Stimulated activated memory B cell treated with anti-CD40 and anti-IgM and Interleukin-4, amounts not matched to agents 10 μg/mL and 1 μg/mL and 100 μg/mL, for 72 hours (primary cell): ENCODE results near the gene MYCBP2.
"Not testable (repeated sequence)": the region's sequence is repeated elsewhere in the genome, so short reads cannot be mapped to it uniquely, and the experiment has no call there.

Source experiments
- ATAC-seq: fragments of 150-1000 bp; cut with Tn5 transposase; 2 replicates; pipeline ENCODE4 v1.10.0; 2021
- H3K27ac Mint-ChIP-seq: one replicate; pipeline ENCODE4 v1.8.0; 2022; ENCODE audit warnings: mild to moderate bottlenecking, mixed read lengths
- H3K27me3 Mint-ChIP-seq: one replicate; pipeline ENCODE4 v1.8.0; 2022; ENCODE audit warnings: mixed read lengths
- H3K36me3 Mint-ChIP-seq: one replicate; pipeline ENCODE4 v1.8.0; 2022; ENCODE audit warnings: mixed read lengths
- H3K4me1 Mint-ChIP-seq: one replicate; pipeline ENCODE4 v1.8.0; 2022; ENCODE audit warnings: mixed read lengths
- H3K4me3 Mint-ChIP-seq: one replicate; pipeline ENCODE4 v1.8.0; 2022; ENCODE audit warnings: mild to moderate bottlenecking, moderate library complexity, mixed read lengths
- H3K9me3 Mint-ChIP-seq: one replicate; pipeline ENCODE4 v1.8.0; 2022; ENCODE audit warnings: mixed read lengths

Gene MYCBP2

DNA sequence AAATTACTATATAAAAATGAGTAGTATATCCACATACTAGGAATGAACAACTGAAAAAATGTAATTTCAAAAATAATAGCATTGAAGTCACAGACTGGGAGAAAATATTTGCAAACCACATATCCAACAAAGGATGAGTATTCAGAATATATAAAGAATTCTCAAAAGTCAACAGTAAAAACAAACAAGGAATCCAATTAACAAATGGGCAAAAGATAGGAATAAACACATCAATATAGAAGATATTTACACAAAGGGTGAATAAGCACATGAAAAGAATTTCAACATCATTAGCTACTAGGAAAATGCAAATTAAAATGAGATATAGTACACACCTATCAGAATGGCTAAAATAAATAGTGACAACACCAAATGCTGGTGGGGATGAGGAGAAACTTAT is 37.0 kb downstream of the MYCBP2 start:
- H3K9me3 Mint-ChIP-seq, result no peaks in the 10 kb centered on the region
- no peaks in the 10 kb centered on the region for H3K27me3 Mint-ChIP-seq
- H3K36me3 Mint-ChIP-seq, result peaks cover 75% of the 10 kb centered on the region
- H3K27ac Mint-ChIP-seq, result peak overlapping the region; percentile 28
- H3K4me3 Mint-ChIP-seq, result no peak overlapping the region
- H3K4me1 Mint-ChIP-seq, result peaks cover 43% of the 10 kb centered on the region
- no peak for ATAC-seq

GRCh38 chr13:77285632-77286031 is 41.3 kb downstream of the MYCBP2 start:
- H3K27ac Mint-ChIP-seq, H3K27me3 Mint-ChIP-seq, H3K9me3 Mint-ChIP-seq, H3K4me3 Mint-ChIP-seq, ATAC-seq: not testable (repeated sequence)
- peaks cover 31% of the 10 kb centered on the region for H3K4me1 Mint-ChIP-seq
- H3K36me3 Mint-ChIP-seq, result peaks cover 62% of the 10 kb centered on the region

GRCh38 chr13:77285098-77285497 is 41.8 kb downstream of the MYCBP2 start:
- no peak overlapping the region for H3K27ac Mint-ChIP-seq
- ATAC-seq, result no peak
- H3K4me3 Mint-ChIP-seq, result no peak overlapping the region
- H3K27me3 Mint-ChIP-seq, result no peaks in the 10 kb centered on the region
- peaks cover 26% of the 10 kb centered on the region for H3K4me1 Mint-ChIP-seq
- H3K9me3 Mint-ChIP-seq, result no peaks in the 10 kb centered on the region
- H3K36me3 Mint-ChIP-seq, result peaks cover 57% of the 10 kb centered on the region

DNA sequence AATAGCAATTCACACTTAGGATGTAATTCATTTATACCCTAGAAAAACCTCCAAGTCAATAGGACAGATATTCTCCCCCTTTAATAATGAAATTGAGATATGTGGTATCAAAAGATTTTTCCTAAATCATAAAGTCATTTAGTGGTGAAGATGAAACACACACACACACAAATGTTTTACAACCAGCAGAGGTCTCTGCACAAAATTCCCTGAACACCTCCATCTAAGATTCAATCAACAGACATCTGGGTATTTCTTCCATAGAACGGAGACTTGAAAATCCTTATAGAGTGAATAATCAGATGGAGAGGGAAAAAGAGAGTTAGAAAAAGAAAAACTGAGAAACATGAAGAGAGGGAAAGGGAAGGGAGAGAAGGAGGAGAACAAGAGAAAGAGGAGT is 52.8 kb downstream of the MYCBP2 start:
- ATAC-seq, result no peak
- Mint-ChIP-seq H3K27ac (peak overlapping the region; percentile 61), H3K4me3 (no peak overlapping the region), H3K9me3 (no peaks in the 10 kb centered on the region), H3K36me3 (peaks cover 53% of the 10 kb centered on the region), H3K27me3 (no peaks in the 10 kb centered on the region), H3K4me1 (peaks cover 32% of the 10 kb centered on the region)

- Mint-ChIP-seq H3K36me3 (peaks cover 43% of the 10 kb centered on the region), H3K27ac (no peak overlapping the region), H3K9me3 (no peaks in the 10 kb centered on the region), H3K27me3 (no peaks in the 10 kb centered on the region), H3K4me1 (peaks cover 2% of the 10 kb centered on the region), H3K4me3 (no peak overlapping the region)
- ATAC-seq, result no peak
Measured at GRCh38 chr13:77269141-77269540, 57.8 kb downstream of the MYCBP2 start.

- no peaks in the 10 kb centered on the region for H3K27me3 Mint-ChIP-seq
- H3K36me3 Mint-ChIP-seq, result peaks cover 34% of the 10 kb centered on the region
- no peak overlapping the region for H3K4me3 Mint-ChIP-seq
- H3K4me1 Mint-ChIP-seq, result no peaks in the 10 kb centered on the region
- ATAC-seq, result no peak
- H3K9me3 Mint-ChIP-seq, result no peaks in the 10 kb centered on the region
- no peak overlapping the region for H3K27ac Mint-ChIP-seq
Measured at GRCh38 chr13:77267362-77267761, 59.5 kb downstream of the MYCBP2 start.

- Mint-ChIP-seq H3K36me3 (peaks cover 21% of the 10 kb centered on the region), H3K27ac (no peak overlapping the region), H3K4me3 (no peak overlapping the region), H3K27me3 (no peaks in the 10 kb centered on the region), H3K4me1 (no peaks in the 10 kb centered on the region), H3K9me3 (no peaks in the 10 kb centered on the region)
- ATAC-seq, result no peak
Measured at GRCh38 chr13:77265336-77265735, 61.6 kb downstream of the MYCBP2 start.

DNA sequence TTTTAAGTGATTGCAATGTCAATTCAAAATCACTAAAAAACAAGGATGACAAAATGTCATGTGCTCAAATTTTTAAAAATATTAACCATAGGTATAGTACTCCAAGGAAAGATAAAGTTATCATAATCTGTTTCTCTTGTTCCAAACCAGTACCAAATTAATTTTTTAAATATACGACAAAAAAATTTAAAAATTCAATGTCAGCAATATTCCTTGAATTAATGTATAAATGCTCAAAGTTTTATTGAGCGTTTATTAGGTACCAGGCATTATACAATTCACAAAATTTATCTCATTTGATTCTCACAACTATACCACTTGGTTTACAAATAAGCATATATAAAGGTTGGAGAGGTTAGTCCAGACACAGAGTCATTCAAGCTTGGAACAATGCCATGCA is 64.7 kb downstream of the MYCBP2 start:
- Mint-ChIP-seq H3K27me3 (no peaks in the 10 kb centered on the region), H3K36me3 (peaks cover 28% of the 10 kb centered on the region), H3K9me3 (no peaks in the 10 kb centered on the region), H3K27ac (no peak overlapping the region), H3K4me3 (no peak overlapping the region), H3K4me1 (no peaks in the 10 kb centered on the region)
- ATAC-seq, result no peak

GRCh38 chr13:77250975-77251374 is 75.9 kb downstream of the MYCBP2 start:
- Mint-ChIP-seq H3K4me1 (peaks cover 25% of the 10 kb centered on the region), H3K36me3 (peaks cover 65% of the 10 kb centered on the region), H3K27ac (peak overlapping the region; percentile 5), H3K4me3 (no peak overlapping the region), H3K9me3 (no peaks in the 10 kb centered on the region), H3K27me3 (no peaks in the 10 kb centered on the region)
- ATAC-seq, result no peak

- not testable (repeated sequence) for H3K27ac Mint-ChIP-seq, H3K9me3 Mint-ChIP-seq, H3K4me3 Mint-ChIP-seq, ATAC-seq, H3K27me3 Mint-ChIP-seq
- peaks cover 61% of the 10 kb centered on the region for H3K36me3 Mint-ChIP-seq
- peaks cover 19% of the 10 kb centered on the region for H3K4me1 Mint-ChIP-seq
Measured at GRCh38 chr13:77245224-77245623, 81.7 kb downstream of the MYCBP2 start.

- Mint-ChIP-seq H3K27me3 (no peaks in the 10 kb centered on the region), H3K4me3 (no peak overlapping the region), H3K9me3 (no peaks in the 10 kb centered on the region), H3K4me1 (no peaks in the 10 kb centered on the region), H3K36me3 (peaks cover 25% of the 10 kb centered on the region), H3K27ac (no peak overlapping the region)
- no peak for ATAC-seq
Measured at GRCh38 chr13:77239312-77239711, 87.6 kb downstream of the MYCBP2 start.

DNA sequence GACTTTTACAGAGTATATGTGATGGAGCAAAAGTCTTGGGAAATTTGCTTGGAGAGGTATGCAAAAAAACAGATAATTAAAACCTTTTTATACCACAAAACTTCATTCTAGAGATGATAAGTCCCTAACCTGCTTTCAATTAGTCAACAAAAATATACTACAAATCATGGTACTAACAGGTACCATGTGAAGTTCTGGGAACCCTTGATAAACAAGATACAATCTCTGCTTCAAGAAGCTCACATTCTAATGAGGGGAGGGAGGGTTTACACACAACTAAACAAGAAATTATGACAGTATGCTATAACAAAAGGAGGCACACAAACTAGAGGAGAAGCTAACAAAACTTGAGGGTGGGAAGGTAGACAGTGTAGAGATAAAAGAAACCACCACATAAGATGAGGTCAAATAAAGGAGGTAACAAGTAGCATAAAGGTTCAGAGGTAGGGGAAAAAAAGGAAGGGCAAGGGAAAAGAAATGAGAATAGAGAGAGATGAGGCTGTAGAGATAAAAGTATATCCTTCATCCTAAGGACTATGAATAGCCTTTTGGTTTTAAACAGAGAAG is 91.4 kb downstream of the MYCBP2 start:
- Mint-ChIP-seq H3K27ac (no peak overlapping the region), H3K36me3 (peaks cover 22% of the 10 kb centered on the region), H3K4me3 (no peak overlapping the region), H3K4me1 (peaks cover 4% of the 10 kb centered on the region), H3K27me3 (no peaks in the 10 kb centered on the region), H3K9me3 (no peaks in the 10 kb centered on the region)
- no peak for ATAC-seq

DNA sequence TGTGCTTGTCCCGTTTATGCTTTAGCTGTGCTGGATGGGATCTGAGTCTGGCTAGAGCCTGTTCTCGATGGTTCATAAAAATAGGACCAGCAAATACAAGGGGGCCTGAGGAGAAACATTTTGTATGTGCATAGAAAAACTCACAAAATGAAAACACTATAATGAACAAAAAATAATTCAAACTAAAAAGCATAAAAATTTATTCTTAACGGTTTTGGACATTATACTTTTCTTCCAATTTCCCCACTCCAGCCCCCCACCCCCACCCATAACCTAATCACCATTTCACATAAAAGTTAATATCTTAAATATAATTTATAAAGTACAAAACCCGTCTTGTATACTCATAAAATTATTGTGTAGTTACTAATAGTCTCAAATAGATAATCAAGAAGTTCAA is 93.7 kb downstream of the MYCBP2 start:
- peaks cover 26% of the 10 kb centered on the region for H3K36me3 Mint-ChIP-seq
- no peak overlapping the region for H3K27ac Mint-ChIP-seq
- ATAC-seq, result no peak
- H3K27me3 Mint-ChIP-seq, result no peaks in the 10 kb centered on the region
- no peak overlapping the region for H3K4me3 Mint-ChIP-seq
- no peaks in the 10 kb centered on the region for H3K9me3 Mint-ChIP-seq
- peaks cover 11% of the 10 kb centered on the region for H3K4me1 Mint-ChIP-seq

- no peak for ATAC-seq
- H3K27me3 Mint-ChIP-seq, result no peaks in the 10 kb centered on the region
- no peak overlapping the region for H3K4me3 Mint-ChIP-seq
- H3K36me3 Mint-ChIP-seq, result peaks cover 24% of the 10 kb centered on the region
- peaks cover 11% of the 10 kb centered on the region for H3K4me1 Mint-ChIP-seq
- no peak overlapping the region for H3K27ac Mint-ChIP-seq
- H3K9me3 Mint-ChIP-seq, result no peaks in the 10 kb centered on the region
Measured at GRCh38 chr13:77230560-77230959, 96.3 kb downstream of the MYCBP2 start.

- Mint-ChIP-seq H3K9me3 (no peaks in the 10 kb centered on the region), H3K36me3 (peaks cover 37% of the 10 kb centered on the region), H3K27ac (no peak overlapping the region), H3K4me3 (no peak overlapping the region), H3K4me1 (peaks cover 11% of the 10 kb centered on the region), H3K27me3 (no peaks in the 10 kb centered on the region)
- ATAC-seq, result no peak
Measured at GRCh38 chr13:77225946-77226345, 100.9 kb downstream of the MYCBP2 start.

DNA sequence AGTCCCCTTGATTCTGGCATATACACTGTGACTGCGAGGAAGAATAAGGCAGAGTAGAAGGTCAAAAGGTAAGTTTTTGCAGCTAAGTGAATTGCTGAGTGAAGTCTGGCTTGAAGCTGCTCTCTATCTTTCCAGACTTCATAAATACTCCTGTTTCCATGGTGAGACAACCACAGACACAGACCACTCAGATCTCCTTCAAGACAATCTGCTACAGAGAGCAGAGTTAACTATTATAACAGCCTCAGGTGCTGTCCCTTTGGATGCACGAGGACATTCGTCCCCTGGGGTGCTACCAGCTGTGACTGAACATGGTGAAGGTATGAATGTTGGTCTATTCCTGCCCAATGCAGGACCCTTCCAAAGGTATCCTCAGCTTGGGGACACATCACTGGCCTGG is 104.0 kb downstream of the MYCBP2 start:
- H3K36me3 Mint-ChIP-seq, result peaks cover 28% of the 10 kb centered on the region
- no peaks in the 10 kb centered on the region for H3K4me1 Mint-ChIP-seq
- no peak for ATAC-seq
- no peaks in the 10 kb centered on the region for H3K27me3 Mint-ChIP-seq
- H3K9me3 Mint-ChIP-seq, result no peaks in the 10 kb centered on the region
- no peak overlapping the region for H3K27ac Mint-ChIP-seq
- no peak overlapping the region for H3K4me3 Mint-ChIP-seq
